ENCODE results near the gene CDCA8. TPM values are rescaled to one million over a fixed set of nuclear protein-coding genes. Genes with fewer than 3 reads are reported as not detected.
A peak's percentile ranks its signal among the peaks of the same experiment; 100 is the strongest.

Gene CDCA8
- total RNA-seq, 6 experiments from 2014 or later: 20.3 to 44.3 (median 41.3) TPM

GRCh38 chr1:37703061-37703460 lies 10.7 kb downstream of the CDCA8 start:
- H3K4me1 Mint-ChIP-seq (ENCODE audit: low read depth): peaks cover 28% of the 10 kb centered on the region
- no peaks in the 10 kb centered on the region; the same call in 1 of the 2 replicates for H3K27me3 Mint-ChIP-seq (ENCODE audit: insufficient read depth)
- TF ChIP-seq, protein P1, sequence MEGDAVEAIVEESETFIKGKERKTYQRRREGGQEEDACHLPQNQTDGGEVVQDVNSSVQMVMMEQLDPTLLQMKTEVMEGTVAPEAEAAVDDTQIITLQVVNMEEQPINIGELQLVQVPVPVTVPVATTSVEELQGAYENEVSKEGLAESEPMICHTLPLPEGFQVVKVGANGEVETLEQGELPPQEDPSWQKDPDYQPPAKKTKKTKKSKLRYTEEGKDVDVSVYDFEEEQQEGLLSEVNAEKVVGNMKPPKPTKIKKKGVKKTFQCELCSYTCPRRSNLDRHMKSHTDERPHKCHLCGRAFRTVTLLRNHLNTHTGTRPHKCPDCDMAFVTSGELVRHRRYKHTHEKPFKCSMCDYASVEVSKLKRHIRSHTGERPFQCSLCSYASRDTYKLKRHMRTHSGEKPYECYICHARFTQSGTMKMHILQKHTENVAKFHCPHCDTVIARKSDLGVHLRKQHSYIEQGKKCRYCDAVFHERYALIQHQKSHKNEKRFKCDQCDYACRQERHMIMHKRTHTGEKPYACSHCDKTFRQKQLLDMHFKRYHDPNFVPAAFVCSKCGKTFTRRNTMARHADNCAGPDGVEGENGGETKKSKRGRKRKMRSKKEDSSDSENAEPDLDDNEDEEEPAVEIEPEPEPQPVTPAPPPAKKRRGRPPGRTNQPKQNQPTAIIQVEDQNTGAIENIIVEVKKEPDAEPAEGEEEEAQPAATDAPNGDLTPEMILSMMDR (IDR thresholded peaks at IDR 0.05): no peak
- H3K4me3 Mint-ChIP-seq: no peak overlapping the region
- H3K9me3 Mint-ChIP-seq: no peaks in the 10 kb centered on the region
- DNase-seq: no peak
- H3K27ac Mint-ChIP-seq: no peak overlapping the region
- H3K36me3 Mint-ChIP-seq (ENCODE audit: low read depth): peaks cover 43% of the 10 kb centered on the region

- Mint-ChIP-seq H3K4me1 (ENCODE audit: low read depth) (peaks cover 26% of the 10 kb centered on the region), H3K36me3 (ENCODE audit: low read depth) (peaks cover 42% of the 10 kb centered on the region), H3K27ac (peak overlapping the region; percentile 74), H3K9me3 (no peaks in the 10 kb centered on the region), H3K4me3 (no peak overlapping the region), H3K27me3 (ENCODE audit: insufficient read depth) (no peaks in the 10 kb centered on the region; the same call in 1 of the 2 replicates)
- TF ChIP-seq, protein P1 (IDR thresholded peaks at IDR 0.05): no peak
- peak; percentile 2 for DNase-seq
Measured at GRCh38 chr1:37704966-37705365, 12.7 kb downstream of the CDCA8 start.

DNA sequence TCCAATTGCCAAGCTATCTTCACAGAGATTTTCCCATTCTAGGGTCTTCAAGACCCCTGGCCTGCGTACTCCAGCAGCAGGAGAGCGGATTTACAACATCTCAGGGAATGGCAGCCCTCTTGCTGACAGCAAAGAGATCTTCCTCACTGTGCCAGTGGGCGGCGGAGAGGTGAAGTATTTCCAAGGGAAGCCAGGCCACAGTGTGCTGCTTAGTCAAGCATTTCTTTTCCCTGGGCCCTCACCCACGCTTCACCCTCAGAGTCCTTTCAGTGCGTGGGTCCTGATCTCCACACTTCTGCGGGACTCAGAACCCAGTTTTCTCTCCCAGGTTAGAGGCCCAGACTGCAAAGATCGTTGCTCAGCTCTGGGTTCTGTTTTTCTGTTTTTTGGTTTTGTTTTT lies 13.1 kb downstream of the CDCA8 start:
- Mint-ChIP-seq H3K9me3 (no peaks in the 10 kb centered on the region), H3K27ac (peak overlapping the region; percentile 74), H3K4me1 (ENCODE audit: low read depth) (peaks cover 24% of the 10 kb centered on the region), H3K27me3 (ENCODE audit: insufficient read depth) (no peaks in the 10 kb centered on the region; the same call in 1 of the 2 replicates), H3K4me3 (no peak overlapping the region), H3K36me3 (ENCODE audit: low read depth) (peaks cover 38% of the 10 kb centered on the region)
- TF ChIP-seq, protein P1 (IDR thresholded peaks at IDR 0.05): no peak
- DNase-seq: no peak

- no peak for DNase-seq
- Mint-ChIP-seq H3K27ac (no peak overlapping the region), H3K36me3 (ENCODE audit: low read depth) (peaks cover 25% of the 10 kb centered on the region), H3K27me3 (ENCODE audit: insufficient read depth) (peaks cover 2% of the 10 kb centered on the region), H3K4me1 (ENCODE audit: low read depth) (peaks cover 15% of the 10 kb centered on the region), H3K9me3 (no peaks in the 10 kb centered on the region), H3K4me3 (no peak overlapping the region)
- TF ChIP-seq, protein P1 (IDR thresholded peaks at IDR 0.05): no peak
Measured at GRCh38 chr1:37708471-37708870, 16.2 kb downstream of the CDCA8 start.

DNA sequence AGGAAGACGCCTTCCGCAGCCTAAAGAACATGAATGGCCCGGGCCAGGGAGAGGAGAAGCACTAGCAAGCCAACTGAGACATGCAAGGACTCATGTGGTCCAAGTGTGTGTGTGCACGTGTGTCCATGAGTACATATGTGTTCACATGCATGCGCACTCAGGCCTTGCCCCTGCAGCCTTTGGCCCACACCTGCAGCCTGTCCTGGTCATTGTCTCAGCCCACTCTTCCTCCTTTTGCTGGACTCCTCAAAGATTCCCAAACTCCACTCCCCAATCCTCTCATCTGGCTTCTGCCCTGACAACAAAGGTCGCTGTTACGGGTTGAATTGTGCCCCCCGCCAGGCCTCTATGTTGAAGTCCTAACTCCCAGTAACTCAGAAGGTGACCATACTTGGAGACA lies 21.9 kb downstream of the CDCA8 start:
- no peak overlapping the region for H3K27ac Mint-ChIP-seq
- 0 out of 2 replicates have a peak, but pooled peaks cover 4% of the 10 kb centered on the region for H3K36me3 Mint-ChIP-seq (ENCODE audit: low read depth)
- TF ChIP-seq, protein P1 (IDR thresholded peaks at IDR 0.05): no peak
- DNase-seq: no peak
- H3K27me3 Mint-ChIP-seq (ENCODE audit: insufficient read depth): peaks cover 18% of the 10 kb centered on the region
- no peak overlapping the region for H3K4me3 Mint-ChIP-seq
- H3K4me1 Mint-ChIP-seq (ENCODE audit: low read depth): no peaks in the 10 kb centered on the region
- H3K9me3 Mint-ChIP-seq: no peaks in the 10 kb centered on the region

DNA sequence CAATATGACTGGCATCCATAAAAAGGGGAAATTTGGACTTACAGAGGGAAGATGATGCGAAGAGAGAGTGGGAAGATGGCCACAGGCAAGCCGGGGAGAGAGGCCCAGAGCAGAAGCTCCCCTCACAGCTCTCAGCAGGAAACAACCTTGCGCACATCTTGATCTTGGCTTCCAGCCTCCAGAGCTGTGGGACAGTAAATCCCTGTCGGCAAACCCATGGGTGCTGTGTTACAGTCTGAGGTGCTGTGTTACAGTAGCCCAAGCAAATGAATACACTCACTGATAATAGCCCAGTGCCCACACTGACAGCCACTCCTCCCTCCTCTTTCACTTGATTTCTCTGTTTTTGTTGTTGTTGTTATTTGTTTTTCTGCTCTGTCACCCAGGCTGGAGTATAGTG lies 22.4 kb downstream of the CDCA8 start:
- peaks cover 21% of the 10 kb centered on the region for H3K27me3 Mint-ChIP-seq (ENCODE audit: insufficient read depth)
- no peaks in the 10 kb centered on the region for H3K9me3 Mint-ChIP-seq
- H3K36me3 Mint-ChIP-seq (ENCODE audit: low read depth): no peaks in the 10 kb centered on the region
- TF ChIP-seq, protein P1 (IDR thresholded peaks at IDR 0.05): no peak
- no peak overlapping the region for H3K4me3 Mint-ChIP-seq
- H3K27ac Mint-ChIP-seq: no peak overlapping the region
- no peaks in the 10 kb centered on the region for H3K4me1 Mint-ChIP-seq (ENCODE audit: low read depth)
- no peak for DNase-seq
